Posterior vena cava (tissue), 2 donors: Measurements from ENCODE around the gene AIPL1. TPM values are rescaled to one million over a fixed set of nuclear protein-coding genes. Genes with fewer than 3 reads are reported as not detected.

Experiments
- DNase-seq: peaks from one replicate; pipeline ENCODE4 v3.0.0-alpha.2; 2020; ENCODE audit warnings: low spot score
- intact Hi-C, 2 donors: fragments of 100-400 bp; cut with DNase I; formaldehyde crosslinking; loops; one replicate each; pipeline versions ENCODE4 v1.14.1 to v1.14.2; 2022 to 2023
- total RNA-seq, 2 donors: library from RNA; stranded (reverse); fragmentation: NEBNext Ultra II Directional; extraction: Animal tissue kit (Norgen Biotek cat#: 25700); gene quantifications; one replicate each; pipeline ENCODE4 v1.2.1, GENCODE V29; 2021
- donor health status: DM: yes; HTN: yes; CAD: no.
- donor health status: DM: yes; HTN: yes; CAD: no.

AIPL1 gene
- total RNA-seq, 2 donors from 2014 or later, result not detected

GRCh38 chr17:6470751-6471521 lies 36.0 kb upstream of the AIPL1 start:
- intact Hi-C loops, result loop anchor here (5.0 to 10.0 kb wide), 5 partner anchors 84 to 174 kb away; partner anchors contain the start of genes PITPNM3 (in 2 of the 2), KIAA0753 (in 1 of the 2) and TXNDC17 (in 1 of the 2)
- no peak for DNase-seq

DNA sequence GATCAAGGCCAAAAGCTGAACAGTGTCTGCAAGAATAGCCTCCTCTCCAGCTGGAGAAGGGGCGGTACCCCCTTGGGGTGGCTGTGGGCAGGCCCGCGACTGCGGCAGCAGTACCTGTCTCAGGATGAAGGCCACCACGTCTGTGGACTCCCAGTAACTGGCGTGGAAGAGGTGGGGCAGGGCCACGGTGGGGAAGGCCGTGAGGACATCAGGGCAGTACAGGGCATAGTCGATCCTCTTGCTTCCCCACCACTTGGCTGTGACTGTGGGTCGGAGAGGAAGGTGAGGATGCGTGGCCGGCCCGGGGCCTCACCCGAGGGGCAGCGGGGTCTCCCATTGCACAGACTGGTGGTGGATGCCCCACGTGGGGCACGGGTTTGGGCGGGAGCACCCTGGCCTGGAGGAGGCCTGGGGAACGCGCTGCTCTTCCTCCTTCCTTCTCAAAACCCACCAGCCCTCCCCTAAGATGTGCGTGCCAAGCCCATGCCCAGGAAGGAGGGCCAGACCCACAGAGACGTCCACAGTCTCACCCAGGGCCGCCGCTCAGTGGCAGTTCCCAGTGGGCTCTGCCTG lies 35.3 kb upstream of the AIPL1 start:
- intact Hi-C loops, result loop anchor here (5.0 to 10.0 kb wide), 5 partner anchors 85 to 175 kb away; partner anchors contain the start of genes PITPNM3 (in 2 of the 2), KIAA0753 (in 1 of the 2) and TXNDC17 (in 1 of the 2)
- DNase-seq, result no peak

DNA sequence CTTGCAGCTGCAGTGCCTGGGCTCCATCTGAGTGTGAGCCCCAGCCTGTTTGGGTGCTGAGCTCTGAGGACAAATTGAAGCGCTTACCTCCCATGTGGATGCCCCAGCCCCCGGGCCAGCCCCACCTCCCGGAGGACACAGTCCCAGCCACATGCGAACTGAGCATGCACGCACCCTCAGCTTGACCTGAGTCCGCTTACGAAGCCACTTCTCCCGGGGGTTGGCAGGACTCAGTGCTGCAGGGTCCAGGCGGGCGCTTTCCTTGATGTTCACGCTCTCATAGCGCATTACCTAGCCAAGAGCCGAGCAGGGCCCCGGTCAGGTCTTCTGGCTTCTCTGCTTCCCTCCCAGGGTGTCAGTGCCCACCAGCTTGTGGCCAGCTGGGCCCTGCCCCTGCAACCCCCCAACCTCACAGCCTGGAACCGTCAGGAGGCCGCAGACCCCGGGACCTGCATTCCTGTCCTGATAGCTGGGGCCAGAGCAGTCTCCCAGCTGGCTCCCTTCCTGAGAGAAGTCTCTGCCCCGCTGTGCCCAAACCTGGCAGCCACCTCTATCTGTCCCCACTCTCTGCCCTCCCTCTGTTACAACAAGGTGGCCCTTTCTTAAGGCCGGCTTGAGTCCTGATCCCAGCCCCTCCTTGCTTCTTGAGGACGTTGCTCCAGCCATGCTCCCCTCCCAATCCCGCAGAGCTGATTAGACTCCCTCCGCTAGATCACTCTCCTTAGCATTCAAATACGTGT lies 33.3 kb upstream of the AIPL1 start:
- no peak for DNase-seq
- intact Hi-C loops, result no loop called here

GRCh38 chr17:6467567-6467966 lies 32.6 kb upstream of the AIPL1 start:
- DNase-seq, result no peak
- intact Hi-C loops, result no loop called here

DNA sequence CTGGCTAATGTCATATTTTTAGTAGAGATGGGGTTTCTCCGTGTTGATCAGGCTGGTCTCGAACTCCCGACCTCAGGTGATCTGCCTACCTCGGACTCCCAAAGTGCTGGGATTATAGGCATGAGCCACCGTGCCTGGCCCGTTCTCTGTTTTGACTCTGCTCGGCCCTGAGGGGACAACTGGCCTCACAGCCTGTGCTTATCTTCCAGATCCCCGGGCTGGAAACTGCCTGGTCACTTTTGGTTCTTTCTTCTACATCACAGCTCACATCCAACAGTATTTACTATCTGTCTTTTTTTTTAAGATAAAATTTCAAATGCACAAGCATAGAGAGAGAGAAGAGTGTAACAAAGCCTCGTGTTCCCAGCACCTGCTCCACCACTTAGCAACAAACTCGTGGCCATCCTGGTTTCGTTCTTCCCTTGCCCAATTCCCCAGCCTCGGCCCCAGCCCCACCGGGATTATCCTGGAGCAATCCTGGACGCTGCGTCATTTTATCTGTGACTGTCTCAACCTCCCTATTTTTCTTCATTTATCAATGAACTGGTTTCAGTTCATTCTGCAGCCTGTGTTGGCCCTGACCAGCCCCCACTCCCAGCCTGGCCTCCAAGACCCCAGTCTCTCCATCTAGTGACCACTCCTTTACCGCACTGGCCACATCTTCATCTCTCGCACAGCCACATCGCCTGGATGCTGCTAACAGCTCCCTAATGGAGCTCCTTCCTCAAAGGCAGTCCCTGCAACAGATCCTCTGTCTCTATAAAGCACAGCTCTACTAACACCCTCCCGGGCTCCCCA lies 30.5 kb upstream of the AIPL1 start:
- no peak for DNase-seq
- intact Hi-C loops, result no loop called here

DNA sequence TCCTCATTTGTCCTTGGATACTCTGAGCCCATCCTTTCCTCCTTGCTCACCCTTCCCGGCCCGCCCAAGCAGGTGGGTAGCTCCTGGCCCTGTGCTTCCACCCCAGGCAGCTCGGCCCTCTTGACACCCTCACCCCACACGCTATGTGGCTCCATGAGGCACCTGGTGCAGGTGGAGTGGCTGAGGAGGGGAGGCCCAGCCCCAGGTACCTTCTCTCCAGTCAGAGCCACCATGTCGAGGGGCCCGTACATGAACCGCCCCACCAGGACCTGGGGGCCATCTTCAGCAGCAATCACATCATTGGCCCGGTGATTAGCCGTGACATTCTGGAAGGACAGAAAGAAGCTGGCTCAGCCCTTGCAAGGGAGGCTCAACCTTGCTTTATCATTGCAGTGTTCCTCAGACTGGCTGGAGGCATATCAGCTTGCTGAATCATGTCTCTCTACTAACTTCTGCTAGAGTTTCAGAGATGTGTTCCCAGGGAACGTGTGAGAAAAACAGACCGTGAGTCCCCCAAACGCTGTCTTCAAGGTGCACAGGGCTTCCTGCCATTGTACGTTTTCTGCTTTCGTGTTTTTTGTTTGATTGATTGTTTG lies 29.6 kb upstream of the AIPL1 start:
- intact Hi-C loops, result no loop called here
- DNase-seq, result no peak

- intact Hi-C loops, result no loop called here
- no peak for DNase-seq
These were observed 28.9 kb upstream of the AIPL1 start for GRCh38 chr17:6463616-6464445.

DNA sequence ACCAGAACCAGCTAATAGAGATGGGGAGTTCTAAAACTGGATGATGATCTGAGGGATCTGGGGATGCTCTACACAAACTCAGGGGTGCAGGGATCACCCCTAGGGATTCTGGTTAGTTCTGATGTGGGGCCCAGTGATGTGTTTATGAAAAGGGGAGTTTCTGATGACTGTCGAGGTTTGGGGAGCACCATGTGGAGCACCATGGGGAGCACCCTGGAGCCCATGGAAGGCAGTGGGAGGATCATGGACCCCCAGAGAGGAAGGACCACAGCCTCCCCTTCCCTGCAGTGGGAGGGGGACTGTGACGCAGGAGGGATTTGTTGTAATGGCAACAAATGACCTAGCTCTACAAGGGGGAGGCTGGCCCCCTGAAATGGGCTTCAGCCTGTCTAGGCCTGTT lies 27.8 kb upstream of the AIPL1 start:
- intact Hi-C loops, result no loop called here
- DNase-seq, result no peak

GRCh38 chr17:6461792-6462524 lies 27.0 kb upstream of the AIPL1 start:
- intact Hi-C loops, result no loop called here
- no peak for DNase-seq

DNA sequence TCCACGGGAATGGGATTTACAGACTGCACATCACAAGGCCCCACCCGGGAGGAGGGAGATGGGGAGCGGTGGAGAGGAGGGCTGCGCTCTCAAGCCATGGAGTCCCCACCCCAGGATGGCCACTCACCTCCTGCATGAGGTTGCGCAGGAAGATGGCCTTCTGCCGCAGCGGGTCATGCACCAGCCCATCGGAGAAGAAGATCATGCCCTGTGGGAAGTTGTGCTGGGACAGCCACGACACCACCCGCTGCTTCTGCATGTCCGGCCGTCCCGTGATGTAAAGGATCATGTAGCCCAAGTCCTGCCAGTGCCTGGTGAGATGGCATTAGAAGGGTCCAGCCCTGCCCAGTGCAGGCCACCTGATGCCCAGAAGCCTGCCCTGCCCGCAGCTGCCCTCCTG lies 26.3 kb upstream of the AIPL1 start:
- no peak for DNase-seq
- intact Hi-C loops, result no loop called here

GRCh38 chr17:6460531-6461161 lies 25.7 kb upstream of the AIPL1 start:
- DNase-seq, result no peak
- intact Hi-C loops, result no loop called here

GRCh38 chr17:6458460-6458950 lies 23.6 kb upstream of the AIPL1 start:
- DNase-seq, result no peak

GRCh38 chr17:6457688-6458459 lies 23.0 kb upstream of the AIPL1 start:
- no peak for DNase-seq
- intact Hi-C loops, result no loop called here

More at GRCh38 chr17:6458460-6458950, 23.6 kb upstream of the AIPL1 start:
- intact Hi-C loops, result no loop called here

DNA sequence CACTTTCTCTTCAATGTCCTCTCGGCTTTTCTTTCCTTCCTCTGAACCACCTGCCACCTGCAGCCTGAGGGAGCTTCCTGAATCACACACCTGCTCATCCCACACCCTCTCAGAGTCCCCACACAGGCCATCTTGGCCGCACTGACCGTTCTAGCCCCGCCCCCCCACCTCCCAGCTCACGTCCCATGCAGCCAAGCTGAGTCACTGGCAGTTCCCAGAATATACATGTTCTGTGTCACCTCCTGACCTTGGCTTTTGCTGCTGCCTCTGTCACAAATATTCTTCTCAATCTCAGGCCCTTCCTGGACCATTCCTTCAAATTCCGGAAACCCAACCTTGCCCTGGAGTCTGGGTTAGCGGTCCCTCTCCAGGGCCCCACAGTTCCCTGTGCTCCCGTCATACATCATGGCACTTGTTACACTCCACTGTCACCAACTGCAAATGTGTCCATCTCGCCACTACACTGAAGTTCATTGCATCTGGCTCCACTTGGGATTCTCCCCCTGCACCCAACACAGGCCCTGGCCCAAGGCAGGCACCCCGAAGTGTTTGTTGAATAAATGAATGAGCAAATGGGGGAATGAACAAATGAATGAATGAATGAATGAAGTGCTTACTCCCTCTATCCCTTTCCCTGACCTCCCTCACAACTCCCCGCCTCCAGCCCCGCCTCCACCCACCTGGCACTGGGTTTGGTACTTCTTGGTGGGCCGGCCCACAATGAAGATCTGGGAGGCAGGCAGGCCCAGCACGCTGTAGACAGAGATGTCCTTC lies 22.2 kb upstream of the AIPL1 start:
- no peak for DNase-seq
- intact Hi-C loops, result no loop called here

GRCh38 chr17:6456321-6456720 lies 21.4 kb upstream of the AIPL1 start:
- intact Hi-C loops, result no loop called here
- no peak for DNase-seq
